Bronchial epithelial cell (primary cell): ENCODE data around the gene UNKL. TPM values are rescaled to one million over a fixed set of nuclear protein-coding genes. Genes with fewer than 3 reads are reported as not detected.

Experiments
- DNase-seq: peaks from one replicate; pipeline ENCODE4 v3.0.0-alpha.2; 2010; ENCODE audit warnings: low read depth
- FAIRE-seq: peaks from 2 replicates; lab custom pipeline; 2011; peaks lifted over from hg19 to GRCh38; lab: Jason Lieb, UNC
- H3K27me3 ChIP-seq: 2 replicates; pipeline ENCODE4 v1.5.1; 2011; ENCODE audit warnings: low read length; ENCODE audit not compliant: control insufficient read depth, insufficient read depth
- H3K36me3 ChIP-seq: 2 replicates; pipeline ENCODE4 v1.5.1; 2011; ENCODE audit warnings: low read length; ENCODE audit not compliant: control insufficient read depth, insufficient read depth
- H3K4me3 ChIP-seq: 2 replicates; pipeline ENCODE4 v1.5.1; 2011; ENCODE audit warnings: mild to moderate bottlenecking, low read depth, low read length, control low read depth
- CTCF ChIP-seq: IDR thresholded peaks from 2 replicates; pipeline ENCODE4 v1.5.1; 2011; ENCODE audit warnings: mild to moderate bottlenecking, moderate library complexity, low read length, control low read depth, inconsistent platforms; ENCODE audit not compliant: insufficient read depth, severe bottlenecking
- total RNA-seq: library from RNA; depleted of rRNA; stranded (reverse); fragments of >200 nt; gene quantifications from 2 replicates; pipeline ENCODE4 v1.2.1, GENCODE V29; 2014

The UNKL gene
- total RNA-seq, 1 donor from 2014 or later: 2.4 TPM

GRCh38 chr16:1407753-1408152 is 6.8 kb downstream of the UNKL start:
- no peak for FAIRE-seq

GRCh38 chr16:1403733-1404132 is 10.8 kb downstream of the UNKL start:
- no peak for TF ChIP-seq CTCF
- no peak for FAIRE-seq
- H3K4me3 ChIP-seq: no peak overlapping the region
- H3K27me3 ChIP-seq: no peaks in the 10 kb centered on the region
- peaks cover 6% of the 10 kb centered on the region for H3K36me3 ChIP-seq
- DNase-seq: no peak

More at GRCh38 chr16:1407753-1408152, 6.8 kb downstream of the UNKL start:
- Histone ChIP-seq H3K36me3 (peaks cover 1% of the 10 kb centered on the region), H3K27me3 (no peaks in the 10 kb centered on the region), H3K4me3 (peak overlapping the region; percentile 50)
- TF ChIP-seq CTCF: no peak
- no peak for DNase-seq

- Histone ChIP-seq H3K36me3 (peaks cover 6% of the 10 kb centered on the region), H3K27me3 (no peaks in the 10 kb centered on the region), H3K4me3 (no peak overlapping the region)
- DNase-seq (no peak), FAIRE-seq (no peak)
- TF ChIP-seq CTCF: no peak
Observed at GRCh38 chr16:1403036-1403435, 11.5 kb downstream of the UNKL start.

- TF ChIP-seq CTCF: no peak
- no peak overlapping the region for H3K4me3 ChIP-seq
- FAIRE-seq: no peak
- DNase-seq: no peak
- peaks cover 5% of the 10 kb centered on the region for H3K36me3 ChIP-seq
- no peaks in the 10 kb centered on the region for H3K27me3 ChIP-seq
Observed at GRCh38 chr16:1401758-1402154, 12.7 kb downstream of the UNKL start.

GRCh38 chr16:1401061-1401757 is 13.3 kb downstream of the UNKL start:
- DNase-seq: no peak
- no peak for TF ChIP-seq CTCF
- Histone ChIP-seq H3K27me3 (no peaks in the 10 kb centered on the region), H3K4me3 (no peak overlapping the region), H3K36me3 (peaks cover 5% of the 10 kb centered on the region)
- FAIRE-seq: no peak
